Purkinje cell (primary cell): ENCODE measurements around the gene OR6C74. TPM values are rescaled to one million over a fixed set of nuclear protein-coding genes. Genes with fewer than 3 reads are reported as not detected.

Source experiments
- polyA plus RNA-seq: library from polyadenylated mRNA; unstranded; fragments of >200 nt; fragmentation: Nextera tagmentation; gene quantifications from 2 replicates; pipeline ENCODE4 v1.2.1, GENCODE V29; 2014

OR6C74 gene
- polyA plus RNA-seq, result not detected in 2 replicates

DNA sequence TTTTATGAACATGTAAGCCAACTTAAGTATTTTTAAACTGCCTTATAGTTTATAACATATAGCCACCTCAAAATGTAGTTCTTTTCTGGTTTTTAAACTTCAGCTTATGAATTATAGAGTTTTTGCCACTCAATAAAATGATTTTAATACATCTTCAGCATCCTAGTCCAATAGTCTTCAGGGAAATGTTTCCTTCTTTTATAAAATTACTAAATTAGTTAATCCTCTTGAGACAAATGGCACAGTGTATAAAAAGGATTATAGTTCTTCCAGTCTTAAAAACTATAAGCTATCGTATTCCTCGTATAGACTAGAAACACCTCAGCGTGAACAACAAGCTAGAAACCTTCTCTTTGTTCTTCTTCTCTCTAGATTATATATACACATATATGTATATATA lies at the start of gene OR6C74:
OR6C74 (plus strand) TSS at position 301 of the 400 bp plus-strand sequence. CDS start 2,679 bp downstream, outside the sequence.

GRCh38 chr12:55220725-55221124 lies 23.7 kb upstream of the OR6C74 start, which contains the start of gene OR10A7:
OR10A7 (plus strand) TSS chr12:55221025; CDS start chr12:55221025, 0 bp downstream.

Other genes with a start within 250 kb of the OR6C74 start
- not detected in 2 replicates for gene NEUROD4, start 224.6 kb upstream of the OR6C74 start, polyA plus RNA-seq
- not detected in 2 replicates for gene OR9K2, start 118.2 kb upstream of the OR6C74 start, polyA plus RNA-seq
- not detected in 2 replicates for gene OR10A7, start 23.6 kb upstream of the OR6C74 start, polyA plus RNA-seq
- not detected in 2 replicates for gene OR6C6, start 52.0 kb downstream of the OR6C74 start, polyA plus RNA-seq
- not detected in 2 replicates for gene OR6C1, start 69.7 kb downstream of the OR6C74 start, polyA plus RNA-seq
- gene OR6C3, start 86.1 kb downstream of the OR6C74 start, polyA plus RNA-seq, result not detected in 2 replicates
- not detected in 2 replicates for gene OR6C75, start 118.4 kb downstream of the OR6C74 start, polyA plus RNA-seq
- gene OR6C65, start 155.9 kb downstream of the OR6C74 start, polyA plus RNA-seq, result not detected in 2 replicates
- not detected in 2 replicates for gene OR6C76, start 181.6 kb downstream of the OR6C74 start, polyA plus RNA-seq
- gene OR6C2, start 199.5 kb downstream of the OR6C74 start, polyA plus RNA-seq, result not detected in 2 replicates
- gene OR6C70, start 225.5 kb downstream of the OR6C74 start, polyA plus RNA-seq, result not detected in 2 replicates
- gene OR6C68, start 247.8 kb downstream of the OR6C74 start, polyA plus RNA-seq, result not detected in 2 replicates